ENCODE measurements around the gene GSTT2.
"Not testable (repeated sequence)": the region's sequence is repeated elsewhere in the genome, so short reads cannot be mapped to it uniquely, and the experiment has no call there.

GSTT2 gene

DNA sequence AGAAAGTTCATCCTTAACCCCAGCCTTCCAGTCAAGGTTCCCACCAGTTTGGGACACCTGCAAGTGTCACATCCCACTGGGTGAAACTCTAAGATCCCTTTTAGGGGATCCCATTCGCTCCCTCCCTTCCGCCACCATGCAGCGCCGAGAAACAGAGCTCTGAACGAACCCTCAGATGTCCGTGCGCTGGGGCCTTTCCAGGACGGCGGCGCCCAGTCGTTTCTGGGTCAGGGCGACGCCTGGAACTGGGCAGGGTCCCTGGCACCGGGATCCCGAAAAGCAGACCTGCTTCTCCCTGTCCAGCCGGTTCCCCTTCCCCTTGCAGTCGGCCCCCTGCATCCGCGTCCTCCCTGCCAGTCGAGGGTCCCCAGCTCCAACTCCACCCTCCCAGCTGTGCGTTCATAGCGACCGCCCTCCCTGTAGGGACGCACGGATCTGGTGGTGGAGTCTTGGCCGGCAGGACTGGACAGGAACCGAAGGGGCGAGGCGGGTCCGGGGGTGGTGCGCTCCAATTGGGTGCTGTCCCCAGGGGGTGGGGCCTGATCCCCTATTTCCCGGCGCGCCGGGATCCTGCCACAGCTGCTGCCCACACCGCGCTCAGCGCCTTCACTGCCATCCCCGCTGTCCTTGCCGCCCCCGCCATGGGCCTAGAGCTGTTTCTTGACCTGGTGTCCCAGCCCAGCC is at the start of gene GSTT2:
GSTT2 (plus strand) TSS at position 578 of the 684 bp plus-strand sequence.
- not testable (repeated sequence) for H3K4me1 ChIP-seq (ENCODE audit: control insufficient read depth, insufficient read depth, low read length); H3K27ac ChIP-seq (ENCODE audit: low read length); DNase-seq (ENCODE audit: low read depth, low spot score); H3K4me3 ChIP-seq (ENCODE audit: low read length); H3K9me3 ChIP-seq (ENCODE audit: control insufficient read depth, insufficient read depth, low read length); H3K36me3 ChIP-seq (ENCODE audit: control insufficient read depth, insufficient read depth, low read length); H3K27me3 ChIP-seq (ENCODE audit: control insufficient read depth, insufficient read depth, low read length)
- WGBS (ENCODE audit: insufficient coverage, insufficient read length): no CpG with 5 or more reads among the region's 41 CpGs

DNA sequence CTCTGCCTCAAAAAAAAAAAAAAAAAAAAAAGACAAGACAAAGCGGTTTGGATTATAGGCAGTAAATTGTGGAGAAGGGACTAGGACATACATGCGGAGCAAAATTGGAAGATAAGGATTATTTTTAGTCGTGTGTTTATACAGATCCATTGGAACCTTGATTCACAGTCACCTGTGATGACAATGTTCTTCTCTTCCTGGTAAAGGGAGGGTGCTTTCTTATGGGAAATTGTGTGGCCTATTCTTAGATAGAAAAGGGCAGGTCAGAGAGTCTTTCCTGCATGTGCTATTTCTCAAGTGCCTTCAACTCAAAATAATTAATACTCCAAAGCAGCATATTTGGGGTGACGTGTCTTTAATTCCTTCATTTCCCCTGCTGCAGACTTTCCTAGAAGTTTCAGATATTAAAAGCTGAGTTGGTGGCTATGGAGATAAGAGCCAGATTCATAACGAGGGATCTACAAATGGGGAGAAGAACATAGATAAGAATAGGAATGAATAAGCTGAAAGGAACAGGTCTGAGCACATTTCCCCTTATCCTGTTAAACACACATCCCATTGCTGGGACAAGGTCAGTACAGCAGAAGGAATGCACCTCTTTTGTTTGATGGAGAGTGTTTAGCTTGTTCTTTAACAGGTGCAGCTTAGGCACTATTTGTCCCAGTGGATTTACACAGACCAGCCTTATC is 41.5 kb upstream of the GSTT2 start:
- no peaks in the 10 kb centered on the region for H3K36me3 ChIP-seq (ENCODE audit: control insufficient read depth, insufficient read depth, low read length)
- 100% methylated on average over 2 of the region's 5 CpGs for WGBS (ENCODE audit: insufficient coverage, insufficient read length)
- no peaks in the 10 kb centered on the region for H3K27me3 ChIP-seq (ENCODE audit: control insufficient read depth, insufficient read depth, low read length)
- H3K4me3 ChIP-seq (ENCODE audit: low read length): no peak overlapping the region
- no peak overlapping the region for H3K27ac ChIP-seq (ENCODE audit: low read length)
- H3K9me3 ChIP-seq (ENCODE audit: control insufficient read depth, insufficient read depth, low read length): no peaks in the 10 kb centered on the region
- DNase-seq (ENCODE audit: low read depth, low spot score): no peak
- no peaks in the 10 kb centered on the region for H3K4me1 ChIP-seq (ENCODE audit: control insufficient read depth, insufficient read depth, low read length)

DNA sequence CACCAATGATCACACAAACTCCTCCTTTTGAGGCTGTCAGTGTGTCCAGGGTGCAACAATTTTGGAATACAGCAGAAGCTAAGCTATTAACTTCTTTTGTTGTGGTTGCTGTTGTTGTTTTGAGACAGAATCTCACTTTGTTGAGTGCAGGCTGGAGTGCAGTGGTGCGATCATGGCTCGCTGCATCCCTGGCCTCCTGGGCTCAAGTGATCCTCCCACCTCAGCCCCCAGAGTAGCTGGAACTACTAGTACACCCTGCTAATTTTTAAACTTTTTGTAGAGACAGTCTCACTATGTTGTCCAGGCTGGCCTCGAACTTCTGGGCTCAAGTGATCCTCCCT is 40.9 kb upstream of the GSTT2 start:
- WGBS (ENCODE audit: insufficient coverage, insufficient read length): no CpG with 5 or more reads among the region's 3 CpGs
- H3K27ac ChIP-seq (ENCODE audit: low read length): no peak overlapping the region
- no peaks in the 10 kb centered on the region for H3K27me3 ChIP-seq (ENCODE audit: control insufficient read depth, insufficient read depth, low read length)

DNA sequence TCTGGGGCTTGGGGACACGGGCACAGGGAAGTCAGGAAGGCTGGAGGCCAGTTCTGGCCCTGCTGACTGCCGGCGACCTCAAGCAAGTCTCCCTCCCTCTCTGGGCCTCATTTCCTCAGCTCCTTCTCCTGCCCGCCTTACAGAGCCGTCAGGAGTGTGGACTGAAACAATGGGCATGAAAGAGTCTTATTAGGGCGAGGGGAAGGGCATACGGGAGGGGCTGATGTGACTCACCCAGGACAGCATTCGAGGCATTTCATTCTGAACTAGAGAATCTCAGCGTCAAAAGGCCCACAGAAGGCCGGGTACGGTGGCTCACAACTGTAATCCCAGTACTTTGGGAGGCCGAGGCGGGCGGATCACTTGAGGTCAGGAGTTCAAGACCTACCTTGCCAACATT is 39.8 kb upstream of the GSTT2 start:
- not testable (repeated sequence) for H3K27ac ChIP-seq (ENCODE audit: low read length); DNase-seq (ENCODE audit: low read depth, low spot score); H3K4me3 ChIP-seq (ENCODE audit: low read length); H3K36me3 ChIP-seq (ENCODE audit: control insufficient read depth, insufficient read depth, low read length); H3K9me3 ChIP-seq (ENCODE audit: control insufficient read depth, insufficient read depth, low read length); H3K27me3 ChIP-seq (ENCODE audit: control insufficient read depth, insufficient read depth, low read length); H3K4me1 ChIP-seq (ENCODE audit: control insufficient read depth, insufficient read depth, low read length)
- no CpG with 5 or more reads among the region's 14 CpGs for WGBS (ENCODE audit: insufficient coverage, insufficient read length)

More for the DNA sequence above, 40.9 kb upstream of the GSTT2 start:
- Histone ChIP-seq H3K9me3 (ENCODE audit: control insufficient read depth, insufficient read depth, low read length) (no peaks in the 10 kb centered on the region), H3K4me3 (ENCODE audit: low read length) (no peak overlapping the region), H3K36me3 (ENCODE audit: control insufficient read depth, insufficient read depth, low read length) (no peaks in the 10 kb centered on the region), H3K4me1 (ENCODE audit: control insufficient read depth, insufficient read depth, low read length) (no peaks in the 10 kb centered on the region)
- no peak for DNase-seq (ENCODE audit: low read depth, low spot score)

- not testable (repeated sequence) for H3K4me1 ChIP-seq (ENCODE audit: control insufficient read depth, insufficient read depth, low read length); H3K27me3 ChIP-seq (ENCODE audit: control insufficient read depth, insufficient read depth, low read length); H3K36me3 ChIP-seq (ENCODE audit: control insufficient read depth, insufficient read depth, low read length); H3K9me3 ChIP-seq (ENCODE audit: control insufficient read depth, insufficient read depth, low read length); H3K4me3 ChIP-seq (ENCODE audit: low read length); DNase-seq (ENCODE audit: low read depth, low spot score); H3K27ac ChIP-seq (ENCODE audit: low read length)
- WGBS (ENCODE audit: insufficient coverage, insufficient read length): no CpG with 5 or more reads among the region's 3 CpGs
These were observed 32.5 kb upstream of the GSTT2 start for GRCh38 chr22:23947391-23947790.

DNA sequence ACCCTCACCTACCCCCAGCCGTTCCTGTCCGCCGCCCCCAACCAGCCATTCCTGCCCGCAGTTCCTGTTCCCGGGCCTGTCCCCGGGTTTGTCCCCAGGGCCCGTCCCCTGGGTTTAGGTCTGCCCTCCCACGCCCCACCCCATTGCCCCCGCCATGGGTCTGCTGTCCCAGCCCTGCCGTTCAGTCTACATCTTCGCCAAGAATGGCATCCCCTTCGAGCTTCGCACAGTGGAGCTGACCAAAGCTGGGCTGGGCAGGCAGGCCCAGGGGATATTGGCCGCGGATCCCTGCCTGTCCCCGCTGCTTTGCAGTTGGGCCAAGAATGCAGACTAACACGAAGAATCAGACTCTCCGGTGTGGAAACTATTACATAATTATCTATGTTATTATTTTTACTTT is 30.2 kb upstream of the GSTT2 start:
- no CpG with 5 or more reads among the region's 18 CpGs for WGBS (ENCODE audit: insufficient coverage, insufficient read length)
- not testable (repeated sequence) for H3K9me3 ChIP-seq (ENCODE audit: control insufficient read depth, insufficient read depth, low read length); H3K4me3 ChIP-seq (ENCODE audit: low read length); DNase-seq (ENCODE audit: low read depth, low spot score); H3K27ac ChIP-seq (ENCODE audit: low read length); H3K4me1 ChIP-seq (ENCODE audit: control insufficient read depth, insufficient read depth, low read length); H3K27me3 ChIP-seq (ENCODE audit: control insufficient read depth, insufficient read depth, low read length); H3K36me3 ChIP-seq (ENCODE audit: control insufficient read depth, insufficient read depth, low read length)

- no CpG with 5 or more reads among the region's 2 CpGs for WGBS (ENCODE audit: insufficient coverage, insufficient read length)
- not testable (repeated sequence) for DNase-seq (ENCODE audit: low read depth, low spot score); H3K27ac ChIP-seq (ENCODE audit: low read length); H3K4me1 ChIP-seq (ENCODE audit: control insufficient read depth, insufficient read depth, low read length); H3K9me3 ChIP-seq (ENCODE audit: control insufficient read depth, insufficient read depth, low read length); H3K36me3 ChIP-seq (ENCODE audit: control insufficient read depth, insufficient read depth, low read length); H3K27me3 ChIP-seq (ENCODE audit: control insufficient read depth, insufficient read depth, low read length); H3K4me3 ChIP-seq (ENCODE audit: low read length)
These were observed 28.6 kb upstream of the GSTT2 start for GRCh38 chr22:23951383-23951782.

DNA sequence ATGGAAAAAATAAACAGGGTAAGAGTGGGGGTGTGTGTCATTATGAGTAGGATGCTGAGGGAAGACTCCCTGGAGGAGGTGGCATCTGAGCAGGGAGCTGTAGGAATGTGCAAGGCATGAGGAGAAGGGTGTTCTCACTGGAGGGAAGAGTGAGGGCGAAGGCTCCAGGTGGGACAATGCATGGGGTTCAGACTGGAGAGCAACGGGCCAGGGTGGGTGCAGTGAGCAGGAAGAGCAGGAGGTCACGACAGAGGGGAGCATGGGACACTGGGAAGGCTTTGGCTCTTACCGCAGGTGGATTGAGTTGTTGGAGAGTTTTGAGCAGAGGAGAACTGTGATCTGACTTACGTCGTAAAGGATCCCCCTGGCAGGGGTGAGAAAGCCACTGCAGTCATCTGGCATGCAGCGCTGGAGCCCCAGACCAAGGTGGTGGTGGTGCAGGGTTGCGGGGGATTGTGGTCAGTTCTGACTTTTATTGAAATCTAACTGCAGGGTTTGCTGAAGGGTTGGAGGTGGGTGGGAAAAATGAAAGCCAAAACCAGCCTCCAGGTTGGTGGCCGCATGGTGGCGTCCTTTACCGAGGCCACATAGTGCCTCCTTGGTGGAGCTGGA is 27.0 kb upstream of the GSTT2 start:
- H3K4me3 ChIP-seq (ENCODE audit: low read length); H3K27me3 ChIP-seq (ENCODE audit: control insufficient read depth, insufficient read depth, low read length); H3K27ac ChIP-seq (ENCODE audit: low read length); H3K36me3 ChIP-seq (ENCODE audit: control insufficient read depth, insufficient read depth, low read length); H3K4me1 ChIP-seq (ENCODE audit: control insufficient read depth, insufficient read depth, low read length); H3K9me3 ChIP-seq (ENCODE audit: control insufficient read depth, insufficient read depth, low read length); DNase-seq (ENCODE audit: low read depth, low spot score): not testable (repeated sequence)
- no CpG with 5 or more reads among the region's 11 CpGs for whole genome bisulfite sequencing (ENCODE audit: insufficient coverage, insufficient read length)

DNA sequence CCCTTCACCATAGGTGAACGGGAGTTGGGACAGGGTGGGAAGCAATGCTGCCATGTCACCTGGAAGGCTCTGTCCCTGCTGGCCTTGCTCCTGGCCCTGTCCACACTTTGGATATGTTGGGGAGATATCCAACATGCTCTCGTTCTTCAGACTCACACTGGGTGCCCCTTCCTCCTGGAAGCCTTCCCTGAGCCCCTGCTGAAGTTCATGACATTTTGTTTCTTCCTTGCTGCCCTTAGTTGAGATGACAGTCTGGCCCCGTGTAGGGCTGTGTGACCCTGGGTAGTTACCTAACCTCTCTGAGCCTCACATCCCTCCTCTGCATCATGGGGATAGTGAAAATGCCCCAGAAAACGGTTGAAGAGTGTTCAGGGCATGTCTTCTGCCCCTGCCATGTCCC is 26.4 kb upstream of the GSTT2 start:
- H3K36me3 ChIP-seq (ENCODE audit: control insufficient read depth, insufficient read depth, low read length); H3K9me3 ChIP-seq (ENCODE audit: control insufficient read depth, insufficient read depth, low read length); H3K4me3 ChIP-seq (ENCODE audit: low read length); H3K27ac ChIP-seq (ENCODE audit: low read length); DNase-seq (ENCODE audit: low read depth, low spot score); H3K4me1 ChIP-seq (ENCODE audit: control insufficient read depth, insufficient read depth, low read length); H3K27me3 ChIP-seq (ENCODE audit: control insufficient read depth, insufficient read depth, low read length): not testable (repeated sequence)
- no CpG with 5 or more reads among the region's 4 CpGs for WGBS (ENCODE audit: insufficient coverage, insufficient read length)

- not testable (repeated sequence) for H3K4me3 ChIP-seq (ENCODE audit: low read length); DNase-seq (ENCODE audit: low read depth, low spot score); H3K36me3 ChIP-seq (ENCODE audit: control insufficient read depth, insufficient read depth, low read length); H3K27ac ChIP-seq (ENCODE audit: low read length); H3K9me3 ChIP-seq (ENCODE audit: control insufficient read depth, insufficient read depth, low read length); H3K27me3 ChIP-seq (ENCODE audit: control insufficient read depth, insufficient read depth, low read length); H3K4me1 ChIP-seq (ENCODE audit: control insufficient read depth, insufficient read depth, low read length)
- WGBS (ENCODE audit: insufficient coverage, insufficient read length): 100% methylated on average over 2 of the region's 8 CpGs
These were observed 25.5 kb upstream of the GSTT2 start for GRCh38 chr22:23954193-23954990.
